Peyer's patch (tissue), 4 donors: Measurements from ENCODE around the gene GEN1.

ENCODE experiments used
- CTCF ChIP-seq, 6 experiments: fragments of 450-650 bp in 4 of 6; fragments of 200-600 bp in 2 of 6; sonication (generic) in 1 of 6; IDR thresholded peaks; one replicate each; pipeline ENCODE4 v1.5.1; 2017 to 2019; ENCODE audit warnings: antibody characterized with exemption in 6 of 6, mild to moderate bottlenecking in 3 of 6, moderate library complexity in 1 of 6
- POLR2A ChIP-seq, 2 donors: fragments of 450-650 bp; IDR thresholded peaks; one replicate each; pipeline ENCODE4 v1.5.1; 2017; ENCODE audit warnings: antibody characterized with exemption in 2 of 2, mild to moderate bottlenecking in 2 of 2, moderate library complexity in 2 of 2

- TF ChIP-seq CTCF (IDR thresholded peaks at IDR 0.05): no peak
- TF ChIP-seq POLR2A (IDR thresholded peaks at IDR 0.05): no peak
These were observed 41.4 kb downstream of the GEN1 start for GRCh38 chr2:17795309-17795708.
